B cell (primary cell): ENCODE data around the gene KLHL18. TPM values are rescaled to one million over a fixed set of nuclear protein-coding genes. Genes with fewer than 3 reads are reported as not detected.

Source experiments
- ATAC-seq: fragments of 200-7000 bp; cut with Tn5 transposase; one replicate; pipeline ENCODE4 v1.10.0; 2021; ENCODE audit warnings: low read depth, mild to moderate bottlenecking, moderate number of reproducible peaks, moderate library complexity
- CTCF ChIA-PET: fragments of 350-600 bp; sonication (Branson Sonifier 250); formaldehyde crosslinking; loops from one replicate; lab custom pipeline; 2021; ENCODE audit warnings: antibody characterized with exemption, inconsistent platforms; lab: Charles Lee
- POLR2A ChIA-PET: fragments of 350-600 bp; sonication (Branson Sonifier 250); formaldehyde crosslinking; loops from one replicate; lab custom pipeline; 2021; ENCODE audit warnings: antibody characterized with exemption; lab: Charles Lee
- DNase-seq: peaks from one replicate; pipeline ENCODE4 v3.0.0; 2013
- H2AFZ ChIP-seq: 2 replicates; pipeline ENCODE4 v1.6.1; 2012; ENCODE audit warnings: mild to moderate bottlenecking, low read depth, low read length; ENCODE audit not compliant: insufficient read depth, poor library complexity, severe bottlenecking
- H3K27ac ChIP-seq, 2 donors: 1 replicate in 1 of 2; 2 replicates in 1 of 2; pipeline ENCODE4 v1.5.1; 2012 to 2013; ENCODE audit warnings: low read length in 2 of 2, mild to moderate bottlenecking in 2 of 2, moderate library complexity in 1 of 2
- H3K27me3 ChIP-seq, 4 experiments: fragments of 200-600 bp in 1 of 4; sonication (generic) in 1 of 4; replicated peaks in 1 of 4; 1 replicate in 2 of 4; 2 replicates in 2 of 4; pipeline versions ENCODE4 v1.6.1 to v1.7.0; 2013 to 2016; ENCODE audit warnings: low read length in 3 of 4, mild to moderate bottlenecking in 2 of 4, mixed read lengths in 1 of 4, moderate library complexity in 1 of 4; ENCODE audit not compliant: insufficient read depth in 4 of 4, control insufficient read depth in 3 of 4; ENCODE audit errors: control extremely low read depth in 1 of 4
- H3K36me3 ChIP-seq, 2 experiments: replicated peaks in 1 of 2; 1 replicate in 1 of 2; 2 replicates in 1 of 2; pipeline versions ENCODE4 v1.6.1 to v1.7.1; 2013; ENCODE audit warnings: low read length in 1 of 2; ENCODE audit not compliant: insufficient read depth in 2 of 2, control insufficient read depth in 1 of 2; ENCODE audit errors: control extremely low read depth in 1 of 2, extremely low read depth in 1 of 2
- H3K4me1 ChIP-seq, 2 donors: fragments of 200-600 bp in 1 of 2; sonication (generic) in 1 of 2; 1 replicate in 1 of 2; 2 replicates in 1 of 2; pipeline versions ENCODE4 v1.5.1 to v1.6.1; 2013 to 2017; ENCODE audit warnings: low read length in 2 of 2; ENCODE audit not compliant: control insufficient read depth in 2 of 2, insufficient read depth in 2 of 2
- H3K4me2 ChIP-seq: replicated peaks from 2 replicates; pipeline ENCODE3; 2012; ENCODE audit warnings: mild to moderate bottlenecking, low read depth, low read length; ENCODE audit not compliant: poor library complexity, severe bottlenecking
- H3K4me3 ChIP-seq, 5 experiments: fragments of 200-600 bp in 1 of 5; sonication (generic) in 1 of 5; 1 replicate in 3 of 5; 2 replicates in 2 of 5; pipeline versions ENCODE4 v1.5.1 to v1.7.0; 2011 to 2016; ENCODE audit warnings: low read length in 4 of 5, mild to moderate bottlenecking in 4 of 5, low read depth in 2 of 5, control low read depth in 1 of 5, moderate library complexity in 1 of 5; ENCODE audit not compliant: insufficient read depth in 1 of 5; ENCODE audit errors: control extremely low read depth in 1 of 5, extremely low read depth in 1 of 5
- H3K79me2 ChIP-seq: fragments of 200-600 bp; sonication (generic); one replicate; pipeline ENCODE4 v1.6.0; 2016; ENCODE audit warnings: low read length; ENCODE audit not compliant: control insufficient read depth, insufficient read depth
- H3K9ac ChIP-seq: fragments of 200-600 bp; sonication (generic); 2 replicates; pipeline ENCODE4 v1.6.1; 2017; ENCODE audit warnings: mild to moderate bottlenecking, low read length, moderate library complexity
- H3K9me3 ChIP-seq, 3 donors: one replicate each; pipeline versions ENCODE4 v1.6.1 to v1.7.1; 2013; ENCODE audit warnings: low read length in 2 of 3; ENCODE audit not compliant: control insufficient read depth in 2 of 3, insufficient read depth in 1 of 3; ENCODE audit errors: control extremely low read depth in 1 of 3
- H4K20me1 ChIP-seq: 2 replicates; pipeline ENCODE4 v1.6.0; 2012; ENCODE audit warnings: mild to moderate bottlenecking, low read length; ENCODE audit not compliant: insufficient read depth, control insufficient read depth, poor library complexity, severe bottlenecking
- H3K27ac Mint-ChIP-seq: one replicate; pipeline ENCODE4 v1.8.0; 2021; ENCODE audit warnings: mixed read lengths
- H3K27me3 Mint-ChIP-seq: one replicate; pipeline ENCODE4 v1.8.0; 2021; ENCODE audit warnings: mixed read lengths
- H3K4me1 Mint-ChIP-seq: one replicate; pipeline ENCODE4 v1.8.0; 2021; ENCODE audit warnings: mixed read lengths
- H3K4me3 Mint-ChIP-seq: one replicate; pipeline ENCODE4 v1.8.0; 2021; ENCODE audit warnings: mixed read lengths
- H3K9me3 Mint-ChIP-seq: one replicate; pipeline ENCODE4 v1.8.0; 2022; ENCODE audit warnings: mixed read lengths; ENCODE audit not compliant: insufficient read depth
- EZH2 ChIP-seq: IDR thresholded peaks from 2 replicates; pipeline ENCODE4 v1.6.1; 2012; ENCODE audit warnings: borderline replicate concordance, low read depth, mild to moderate bottlenecking, moderate library complexity, low read length; ENCODE audit not compliant: insufficient read depth, poor library complexity, severe bottlenecking
- WGBS: methylation state at CpG from one replicate; pipeline ENCODE4 v1.1.5; 2013; ENCODE audit warnings: missing lambda C conversion rate; ENCODE audit not compliant: insufficient coverage; 5-methylcytosine and 5-hydroxymethylcytosine counted together
- intact Hi-C: fragments of 100-400 bp; cut with micrococcal nuclease; formaldehyde crosslinking; loops from one replicate; pipeline ENCODE4 v1.10.0; 2022
- polyA plus RNA-seq: library from polyadenylated mRNA; depleted of rRNA; stranded (reverse); fragments of >200 nt; gene quantifications from 2 replicates; pipeline ENCODE4 v1.2.3, GENCODE V29; 2012
- total RNA-seq, 2 donors: library from RNA; stranded (reverse); fragments of 120-200 nt in 1 of 2; gene quantifications; 1 replicate in 1 of 2; 2 replicates in 1 of 2; pipeline versions ENCODE4 v1.2.3 to v1.2.4, GENCODE V29; 2013 to 2022
- TF ChIP-seq, protein P1 (sequence below): fragments of 200-600 bp; IDR thresholded peaks from one replicate; pipeline ENCODE4 v1.8.0; 2022; ENCODE audit warnings: antibody characterized with exemption, mild to moderate bottlenecking

The KLHL18 gene
- total and polyA plus RNA-seq, 2 donors (not counting 1 experiment from before 2014, with no cell fraction given): 30.9 to 50.8 TPM

DNA sequence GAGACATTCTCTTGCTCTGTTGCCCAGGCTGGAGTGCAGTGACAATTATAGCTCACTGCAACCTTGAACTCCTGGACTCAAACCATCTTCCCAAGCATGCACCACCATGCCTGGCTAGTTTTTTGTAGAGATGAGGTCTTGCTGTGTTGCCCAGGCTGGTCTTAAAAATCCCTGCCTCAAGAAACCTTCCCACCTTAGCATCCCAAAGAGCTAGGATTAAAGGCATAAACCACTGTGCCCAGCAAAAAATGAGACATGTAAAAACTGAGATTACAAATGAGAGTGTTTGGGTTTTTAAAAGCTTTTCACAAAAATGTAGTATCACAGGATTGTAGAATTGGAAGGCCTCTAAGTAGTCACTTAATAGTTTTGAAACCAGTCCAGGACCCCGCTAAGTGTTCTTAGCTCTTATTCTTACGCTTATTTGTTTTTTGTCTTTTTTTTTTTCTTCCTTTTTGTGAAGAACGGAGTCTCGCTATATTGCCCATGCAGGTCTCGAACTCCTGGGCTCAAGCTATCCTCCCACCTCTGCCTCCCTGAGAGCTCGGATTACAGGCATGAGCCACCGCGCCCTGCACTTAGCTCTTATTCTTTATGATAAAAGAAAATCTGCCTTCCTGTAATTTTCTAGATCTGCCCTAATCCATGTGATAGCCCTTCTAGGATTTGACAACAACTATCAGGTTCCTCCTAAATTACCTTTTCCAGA lies 31.5 kb downstream of the KLHL18 start:
- H3K4me2 ChIP-seq: no peak overlapping the region

More for the DNA sequence above, 31.5 kb downstream of the KLHL18 start:
- no peak for TF ChIP-seq EZH2
- TF ChIP-seq, protein P1, sequence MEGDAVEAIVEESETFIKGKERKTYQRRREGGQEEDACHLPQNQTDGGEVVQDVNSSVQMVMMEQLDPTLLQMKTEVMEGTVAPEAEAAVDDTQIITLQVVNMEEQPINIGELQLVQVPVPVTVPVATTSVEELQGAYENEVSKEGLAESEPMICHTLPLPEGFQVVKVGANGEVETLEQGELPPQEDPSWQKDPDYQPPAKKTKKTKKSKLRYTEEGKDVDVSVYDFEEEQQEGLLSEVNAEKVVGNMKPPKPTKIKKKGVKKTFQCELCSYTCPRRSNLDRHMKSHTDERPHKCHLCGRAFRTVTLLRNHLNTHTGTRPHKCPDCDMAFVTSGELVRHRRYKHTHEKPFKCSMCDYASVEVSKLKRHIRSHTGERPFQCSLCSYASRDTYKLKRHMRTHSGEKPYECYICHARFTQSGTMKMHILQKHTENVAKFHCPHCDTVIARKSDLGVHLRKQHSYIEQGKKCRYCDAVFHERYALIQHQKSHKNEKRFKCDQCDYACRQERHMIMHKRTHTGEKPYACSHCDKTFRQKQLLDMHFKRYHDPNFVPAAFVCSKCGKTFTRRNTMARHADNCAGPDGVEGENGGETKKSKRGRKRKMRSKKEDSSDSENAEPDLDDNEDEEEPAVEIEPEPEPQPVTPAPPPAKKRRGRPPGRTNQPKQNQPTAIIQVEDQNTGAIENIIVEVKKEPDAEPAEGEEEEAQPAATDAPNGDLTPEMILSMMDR: no peak
- Histone ChIP-seq H2AFZ (no peak overlapping the region), H3K36me3 (peaks cover 0 to 1% of the 10 kb centered on the region in 2 experiments), H3K4me3 (no peak overlapping the region), H3K27me3 (no peaks in the 10 kb centered on the region), H3K4me1 (peaks cover 0 to 3% of the 10 kb centered on the region in 2 donors), H3K27ac (no peak overlapping the region), H3K9ac (no peak overlapping the region), H4K20me1 (peaks cover 37% of the 10 kb centered on the region), H3K79me2 (peaks cover 46% of the 10 kb centered on the region), H3K9me3 (no peaks in the 10 kb centered on the region)
- Mint-ChIP-seq H3K4me1 (peaks cover 21% of the 10 kb centered on the region), H3K4me3 (no peak overlapping the region), H3K9me3 (no peaks in the 10 kb centered on the region), H3K27me3 (no peaks in the 10 kb centered on the region), H3K27ac (no peak overlapping the region)
- ATAC-seq (no peak), DNase-seq (no peak)
- 100% methylated on average over 7 of the region's 8 CpGs for WGBS
- intact Hi-C loops: no loop called here
- CTCF ChIA-PET: interaction anchor here (0.8 to 2.3 kb wide), 5 partner anchors 9 to 155 kb away, joined by 3 to 13 read pairs (median 3); no protein-coding TSS in a partner anchor
- POLR2A ChIA-PET: no interaction called here
